Pulmonary artery endothelial cell (primary cell): Measurements from ENCODE around the gene IL3RA. TPM values are rescaled to one million over a fixed set of nuclear protein-coding genes. Genes with fewer than 3 reads are reported as not detected.

Experiments
- DNase-seq: peaks from one replicate; pipeline ENCODE4 v3.0.0-alpha.2; 2011; ENCODE audit warnings: low read depth, low spot score
- total RNA-seq: library from RNA; depleted of rRNA; stranded (reverse); fragments of >200 nt; gene quantifications from 2 replicates; pipeline ENCODE4 v1.2.3, GENCODE V29; 2014

Gene IL3RA
- total RNA-seq, 1 donor from 2014 or later = 20.2 TPM

DNA sequence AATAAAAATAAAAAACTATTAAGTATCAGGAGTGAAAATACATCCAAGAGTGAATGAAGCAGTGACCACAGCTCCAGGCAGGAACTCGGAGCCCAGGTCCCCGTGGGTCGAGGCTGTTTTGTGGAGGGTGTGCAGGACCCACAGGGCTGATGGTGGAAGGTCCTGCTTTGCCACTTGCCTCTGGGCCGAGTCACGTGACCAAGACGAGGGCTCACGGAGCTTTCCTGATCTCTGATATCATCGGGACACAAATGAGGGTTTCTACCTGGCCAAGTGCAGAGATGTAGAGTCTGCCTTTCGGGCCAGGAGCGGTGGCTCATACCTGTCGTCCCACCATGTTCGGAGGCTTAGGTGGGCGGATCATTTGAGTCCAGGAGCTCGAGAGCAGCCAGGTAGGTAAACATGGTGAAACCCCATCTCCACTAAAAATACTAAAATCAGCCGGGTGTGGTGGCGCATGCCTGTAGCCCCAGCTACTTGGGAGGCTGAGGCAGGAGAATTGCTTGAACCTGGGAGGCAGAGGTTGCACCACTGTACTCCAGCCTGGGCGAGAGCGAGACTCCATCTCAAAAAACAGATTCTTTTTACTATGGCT, 48.2 kb downstream of the IL3RA start:
- DNase-seq = no peak

GRCh38 chrX:1385253-1386223, 49.0 kb downstream of the IL3RA start:
- no peak for DNase-seq

GRCh38 chrX:1386338-1387127, 49.9 kb downstream of the IL3RA start:
- no peak for DNase-seq

DNA sequence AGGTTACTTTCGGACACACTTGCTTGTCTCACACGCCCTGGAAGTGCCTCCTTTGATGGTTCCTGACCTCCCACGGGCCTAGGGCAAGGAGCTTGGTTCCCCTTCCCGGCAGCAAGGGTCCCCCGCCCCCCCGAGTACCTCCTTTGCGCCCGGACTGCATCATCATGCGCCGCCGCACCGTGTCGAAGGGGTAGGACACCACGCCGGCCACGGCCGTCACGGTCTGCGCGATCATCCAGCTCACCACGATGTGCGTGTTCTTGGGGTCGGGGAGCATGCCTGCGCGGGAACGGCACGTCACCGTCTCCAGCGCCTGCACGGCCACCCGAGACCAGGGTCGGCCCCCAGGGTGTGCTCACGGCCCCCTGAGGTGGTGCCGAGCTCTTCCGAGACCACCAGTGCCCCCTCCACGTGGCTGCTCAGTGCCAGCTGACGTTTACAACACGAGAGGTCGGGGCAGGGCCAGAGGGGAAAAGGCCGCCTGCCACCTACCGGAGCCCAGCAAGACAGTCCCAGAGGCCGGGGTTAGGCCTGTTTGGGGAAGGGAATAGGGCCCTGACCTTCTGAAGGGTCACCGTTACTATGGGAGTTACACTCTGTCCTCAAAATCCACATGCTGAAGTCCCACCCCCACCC, 50.7 kb downstream of the IL3RA start:
- DNase-seq = no peak

DNA sequence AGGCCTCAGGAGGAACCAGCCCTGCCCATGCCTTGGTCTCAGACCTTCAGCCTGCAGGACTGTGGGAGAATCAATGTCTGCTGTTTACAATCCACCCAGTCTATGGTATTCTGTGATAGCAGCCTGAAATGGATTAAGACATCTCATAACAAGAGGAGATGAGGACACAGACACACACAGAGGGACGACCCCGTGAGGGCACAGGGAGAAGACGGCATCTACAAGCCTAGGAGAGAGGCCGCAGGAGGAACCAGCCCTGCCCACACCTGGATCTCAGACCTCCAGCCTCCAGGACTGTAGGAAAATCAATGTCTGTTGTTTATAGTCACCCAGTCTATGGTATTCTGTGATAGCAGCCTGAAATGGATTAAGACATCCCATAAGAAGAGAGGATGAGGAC, 52.1 kb downstream of the IL3RA start:
- DNase-seq = no peak

GRCh38 chrX:1389181-1389992, 52.8 kb downstream of the IL3RA start:
- no peak for DNase-seq

GRCh38 chrX:1389993-1390285, 53.4 kb downstream of the IL3RA start:
- DNase-seq = no peak

DNA sequence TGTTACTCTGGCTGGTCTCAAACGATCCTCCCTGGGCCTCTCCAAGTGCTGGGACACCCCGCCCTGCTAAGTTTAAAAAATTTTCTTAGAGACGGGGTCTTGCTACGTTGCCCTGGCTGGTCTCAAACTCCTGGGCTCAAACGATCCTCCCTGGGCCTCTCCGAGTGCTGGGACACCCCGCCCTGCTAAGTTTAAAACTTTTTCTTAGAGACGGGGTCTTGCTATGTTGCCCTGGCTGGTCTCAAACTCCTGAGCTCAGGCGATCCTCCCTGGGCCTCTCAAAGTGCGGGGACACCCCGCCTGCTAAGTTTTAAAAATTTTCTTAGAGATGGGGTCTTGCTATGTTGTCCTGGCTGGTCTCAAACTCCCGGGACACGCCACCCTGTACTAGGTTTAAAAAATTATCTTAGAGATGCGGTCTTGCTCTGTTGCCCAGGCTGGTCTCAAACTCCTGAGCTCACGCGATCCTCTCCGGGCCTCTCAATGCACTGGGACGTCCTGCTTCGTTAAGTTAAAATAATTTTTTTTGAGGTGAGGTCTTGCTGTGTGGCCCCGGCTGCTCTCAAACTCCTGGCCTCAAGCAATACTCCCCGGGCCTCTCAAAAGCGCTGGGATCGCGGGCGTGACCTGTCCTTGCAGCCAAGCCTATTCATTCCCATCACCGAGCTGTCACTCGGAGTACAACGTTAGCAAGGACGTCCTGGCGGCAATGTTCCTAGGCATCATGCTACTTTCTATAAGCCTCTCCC, 54.2 kb downstream of the IL3RA start:
- no peak for DNase-seq

DNA sequence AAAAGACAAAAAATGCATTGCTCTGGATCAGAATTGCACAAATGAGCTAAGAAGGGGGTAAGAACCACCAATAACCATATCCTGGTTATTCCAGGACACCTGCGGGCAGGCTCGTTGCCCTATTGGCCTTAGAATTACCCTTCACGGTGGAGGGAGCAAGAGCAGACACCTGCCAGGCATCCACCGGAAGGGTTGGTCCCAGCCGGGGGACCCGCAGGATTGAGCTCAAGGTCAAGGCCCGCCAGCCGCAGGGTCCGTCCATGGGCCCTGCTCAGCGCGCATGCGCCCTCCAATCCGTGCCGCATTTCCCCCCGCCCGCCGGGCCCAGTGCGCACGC, 54.8 kb downstream of the IL3RA start:
- no peak for DNase-seq

- peak; percentile 90 for DNase-seq
Observed at GRCh38 chrX:1391707-1392375, 55.3 kb downstream of the IL3RA start, which contains the start of gene SLC25A6. TSS of gene SLC25A6 (minus strand) at chrX:1392113. CDS start at chrX:1392009, 104 bp downstream.

- peak; percentile 33 for DNase-seq
Observed at GRCh38 chrX:1392376-1393068, 55.9 kb downstream of the IL3RA start.

DNA sequence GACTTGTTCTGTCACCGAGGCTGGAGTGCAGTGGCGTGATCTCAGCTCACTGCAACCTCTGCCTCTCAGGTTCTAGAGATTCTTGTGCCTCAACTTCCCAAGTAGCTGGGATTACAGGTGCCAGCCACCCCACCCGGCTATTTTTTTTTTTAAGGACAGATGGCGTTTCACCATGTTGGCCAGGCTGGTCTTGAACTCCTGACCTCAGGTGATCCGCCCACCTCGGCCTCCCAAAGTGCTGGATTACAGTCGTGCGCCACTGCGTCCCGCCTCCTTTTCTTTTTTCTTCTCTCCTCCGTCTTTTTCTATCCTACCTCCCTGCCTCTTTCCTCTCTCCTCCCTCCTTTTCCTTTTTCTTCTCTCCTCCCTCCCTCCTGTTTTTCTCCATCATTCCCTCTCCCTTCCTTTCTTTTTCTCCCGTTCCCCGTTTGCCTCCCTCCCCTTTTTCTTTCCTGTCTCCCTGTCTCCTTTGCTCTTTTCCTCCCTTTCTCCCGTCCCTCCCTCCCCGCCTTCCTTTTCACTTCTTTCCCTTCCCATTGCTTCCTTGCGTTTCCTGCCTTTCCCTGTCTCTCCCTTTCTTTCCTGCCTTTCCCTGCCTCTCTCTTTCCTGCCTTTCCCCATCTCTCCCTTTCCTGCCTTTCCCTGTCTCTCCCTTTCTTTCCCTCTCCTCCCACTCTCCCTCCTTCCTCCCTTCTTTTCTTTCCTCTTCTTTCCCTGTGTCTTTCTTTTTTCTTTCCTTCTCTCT, 57.5 kb downstream of the IL3RA start:
- DNase-seq = no peak

- DNase-seq = no peak
Observed at GRCh38 chrX:1394731-1395501, 58.3 kb downstream of the IL3RA start.

- no peak for DNase-seq
Observed at GRCh38 chrX:1395646-1396216, 59.1 kb downstream of the IL3RA start.

GRCh38 chrX:1397001-1397400, 60.4 kb downstream of the IL3RA start:
- DNase-seq = no peak

GRCh38 chrX:1397441-1398270, 61.1 kb downstream of the IL3RA start:
- DNase-seq = no peak
